Lower leg skin (tissue), 3 donors: Measurements from ENCODE around the gene EPS8L2.

Experiments used
- CTCF ChIP-seq, 3 donors: fragments of 450-650 bp; IDR thresholded peaks; one replicate each; pipeline ENCODE4 v1.5.1; 2016; ENCODE audit warnings: antibody characterized with exemption in 3 of 3, mild to moderate bottlenecking in 3 of 3, moderate library complexity in 2 of 3
- POLR2A ChIP-seq, 2 donors: fragments of 450-650 bp; IDR thresholded peaks; one replicate each; pipeline ENCODE4 v1.6.1; 2016 to 2017; ENCODE audit warnings: antibody characterized with exemption in 2 of 2, mild to moderate bottlenecking in 1 of 2, moderate library complexity in 1 of 2

GRCh38 chr11:776561-777287 lies 70.7 kb downstream of the EPS8L2 start:
- TF ChIP-seq POLR2A (IDR thresholded peaks at IDR 0.05) (no peak), CTCF (IDR thresholded peaks at IDR 0.05) (no peak)
